HL-60 (cell line): ENCODE data around the gene GOLGA6A.

ENCODE experiments used
- POLR2AphosphoS5 ChIP-seq: IDR thresholded peaks from 2 replicates; pipeline ENCODE4 v1.6.1; 2012; ENCODE audit warnings: low read depth
- TF ChIP-seq, protein P1 (sequence below): IDR thresholded peaks from one replicate; pipeline ENCODE4 v1.5.1; 2011; ENCODE audit warnings: low read length, control low read depth, inconsistent platforms; ENCODE audit not compliant: insufficient read depth

DNA sequence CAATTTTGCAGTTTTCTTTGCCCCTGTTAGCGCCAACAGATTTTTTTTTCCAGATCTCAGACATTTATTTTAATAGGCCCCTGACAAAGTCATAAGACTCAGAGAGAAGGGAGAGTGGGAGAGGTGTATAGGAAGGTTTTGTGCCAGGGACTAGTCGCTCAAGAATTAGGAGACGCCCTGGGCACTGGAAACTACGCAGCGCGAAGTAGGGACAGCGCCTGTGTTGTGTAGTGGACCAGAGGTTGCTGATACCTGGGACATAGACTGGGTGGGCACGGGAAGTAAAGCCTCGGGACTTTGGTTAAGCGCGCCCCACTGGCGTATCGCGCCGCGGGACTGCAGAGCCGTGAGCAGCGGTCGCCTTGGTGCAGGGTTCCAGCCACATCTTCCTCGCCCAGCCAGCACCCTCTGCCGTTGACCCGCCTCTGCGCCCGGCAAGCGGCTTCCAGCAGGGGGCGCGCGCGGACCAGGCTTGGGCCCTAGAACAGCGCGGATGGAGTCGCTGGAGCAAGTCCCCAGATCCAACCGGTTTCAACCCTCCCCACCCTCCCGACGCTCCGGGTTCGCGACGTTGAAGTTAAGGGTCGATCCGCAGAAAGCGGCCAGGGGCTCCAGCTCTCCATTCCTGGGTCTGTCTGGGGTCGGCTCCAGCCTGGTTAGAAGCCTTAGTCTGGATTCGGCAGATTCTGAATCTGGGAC lies 45.1 kb upstream of the GOLGA6A start:
- TF ChIP-seq, protein P1, sequence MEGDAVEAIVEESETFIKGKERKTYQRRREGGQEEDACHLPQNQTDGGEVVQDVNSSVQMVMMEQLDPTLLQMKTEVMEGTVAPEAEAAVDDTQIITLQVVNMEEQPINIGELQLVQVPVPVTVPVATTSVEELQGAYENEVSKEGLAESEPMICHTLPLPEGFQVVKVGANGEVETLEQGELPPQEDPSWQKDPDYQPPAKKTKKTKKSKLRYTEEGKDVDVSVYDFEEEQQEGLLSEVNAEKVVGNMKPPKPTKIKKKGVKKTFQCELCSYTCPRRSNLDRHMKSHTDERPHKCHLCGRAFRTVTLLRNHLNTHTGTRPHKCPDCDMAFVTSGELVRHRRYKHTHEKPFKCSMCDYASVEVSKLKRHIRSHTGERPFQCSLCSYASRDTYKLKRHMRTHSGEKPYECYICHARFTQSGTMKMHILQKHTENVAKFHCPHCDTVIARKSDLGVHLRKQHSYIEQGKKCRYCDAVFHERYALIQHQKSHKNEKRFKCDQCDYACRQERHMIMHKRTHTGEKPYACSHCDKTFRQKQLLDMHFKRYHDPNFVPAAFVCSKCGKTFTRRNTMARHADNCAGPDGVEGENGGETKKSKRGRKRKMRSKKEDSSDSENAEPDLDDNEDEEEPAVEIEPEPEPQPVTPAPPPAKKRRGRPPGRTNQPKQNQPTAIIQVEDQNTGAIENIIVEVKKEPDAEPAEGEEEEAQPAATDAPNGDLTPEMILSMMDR, result peak; percentile 79
- TF ChIP-seq POLR2AphosphoS5, result no peak
